ENCODE results near the gene ELAVL1. TPM values are rescaled to one million over a fixed set of nuclear protein-coding genes. Genes with fewer than 3 reads are reported as not detected.
A peak's percentile ranks its signal among the peaks of the same experiment; 100 is the strongest.

Gene ELAVL1
- total RNA-seq, 1 donor from 2014 or later: 107 TPM

DNA sequence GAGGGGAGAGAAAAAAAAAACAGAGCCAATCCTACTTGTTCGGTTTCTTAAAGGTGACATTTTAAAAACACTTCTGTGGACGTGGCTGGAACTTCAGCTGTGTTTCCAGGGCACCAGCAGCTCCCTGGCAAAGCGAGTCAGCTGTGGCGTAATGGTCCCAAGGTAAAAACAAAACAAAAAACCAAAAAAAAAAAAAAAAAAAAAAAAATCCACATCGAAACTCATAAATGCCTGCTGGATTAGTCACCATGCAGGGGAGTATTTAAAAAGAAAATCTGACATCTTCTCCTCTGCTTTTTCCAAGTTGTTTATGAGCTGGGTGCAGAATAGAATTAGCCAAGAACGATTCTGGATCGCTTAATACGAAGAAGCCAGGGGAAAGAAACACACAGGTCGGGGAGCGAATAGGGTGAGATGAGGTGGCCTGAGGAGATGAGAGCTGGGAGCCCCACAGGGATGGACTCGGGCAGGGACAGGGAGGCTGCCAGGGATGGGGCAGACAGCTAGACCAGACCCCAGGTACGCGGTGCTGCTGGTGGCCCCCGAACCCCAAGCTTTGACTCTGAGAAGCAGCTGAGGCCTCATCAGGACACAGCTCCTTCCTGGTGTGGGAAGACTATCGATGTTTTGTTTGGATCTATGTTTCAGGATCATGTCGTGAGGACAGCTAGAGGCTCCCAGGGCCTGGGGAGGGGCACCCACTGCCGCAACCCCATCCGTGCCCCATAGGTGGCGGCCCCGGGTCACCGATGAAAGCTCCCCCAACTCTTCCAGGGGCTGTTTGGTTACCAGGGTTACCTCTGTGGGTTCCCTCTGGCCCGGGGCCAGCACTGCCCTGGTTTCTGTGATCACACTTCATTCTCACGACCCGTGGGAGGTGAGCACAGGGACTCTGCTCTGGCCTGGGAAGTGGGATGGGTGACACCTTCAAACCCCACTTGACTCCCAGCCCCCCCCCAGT is 76.4 kb downstream of the ELAVL1 start:
- peak overlapping the region; percentile 76 for H3K9ac ChIP-seq (ENCODE audit: low read length)
- Mint-ChIP-seq H3K4me3 (ENCODE audit: unreplicated experiment) (peak overlapping the region; percentile 78), H3K27ac (ENCODE audit: unreplicated experiment) (peak overlapping the region; percentile 95), H3K4me1 (ENCODE audit: low read depth, unreplicated experiment) (peaks cover 16% of the 10 kb centered on the region), H3K36me3 (ENCODE audit: low read depth, unreplicated experiment) (peaks cover 7% of the 10 kb centered on the region), H3K27me3 (ENCODE audit: low read depth, unreplicated experiment) (no peaks in the 10 kb centered on the region), H3K9me3 (ENCODE audit: unreplicated experiment) (no peaks in the 10 kb centered on the region)
- no peaks in the 10 kb centered on the region for H3K9me3 ChIP-seq (ENCODE audit: insufficient read depth, low read depth, low read length)
- DNase-seq (ENCODE audit: low read depth) (peak; percentile 76), FAIRE-seq (no peak)
- no peaks in the 10 kb centered on the region for H3K27me3 ChIP-seq (ENCODE audit: insufficient read depth, low read length)
- peaks cover 4% of the 10 kb centered on the region for H3K36me3 ChIP-seq (ENCODE audit: insufficient read depth, low read length)
- TF ChIP-seq, protein P1, sequence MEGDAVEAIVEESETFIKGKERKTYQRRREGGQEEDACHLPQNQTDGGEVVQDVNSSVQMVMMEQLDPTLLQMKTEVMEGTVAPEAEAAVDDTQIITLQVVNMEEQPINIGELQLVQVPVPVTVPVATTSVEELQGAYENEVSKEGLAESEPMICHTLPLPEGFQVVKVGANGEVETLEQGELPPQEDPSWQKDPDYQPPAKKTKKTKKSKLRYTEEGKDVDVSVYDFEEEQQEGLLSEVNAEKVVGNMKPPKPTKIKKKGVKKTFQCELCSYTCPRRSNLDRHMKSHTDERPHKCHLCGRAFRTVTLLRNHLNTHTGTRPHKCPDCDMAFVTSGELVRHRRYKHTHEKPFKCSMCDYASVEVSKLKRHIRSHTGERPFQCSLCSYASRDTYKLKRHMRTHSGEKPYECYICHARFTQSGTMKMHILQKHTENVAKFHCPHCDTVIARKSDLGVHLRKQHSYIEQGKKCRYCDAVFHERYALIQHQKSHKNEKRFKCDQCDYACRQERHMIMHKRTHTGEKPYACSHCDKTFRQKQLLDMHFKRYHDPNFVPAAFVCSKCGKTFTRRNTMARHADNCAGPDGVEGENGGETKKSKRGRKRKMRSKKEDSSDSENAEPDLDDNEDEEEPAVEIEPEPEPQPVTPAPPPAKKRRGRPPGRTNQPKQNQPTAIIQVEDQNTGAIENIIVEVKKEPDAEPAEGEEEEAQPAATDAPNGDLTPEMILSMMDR (IDR thresholded peaks at IDR 0.05; ENCODE audit: insufficient read depth, low read depth, low read length): peak; percentile 34
- TF ChIP-seq EZH2 (IDR thresholded peaks at IDR 0.05; ENCODE audit: insufficient read depth, low read length): no peak
- peak overlapping the region; percentile 71 for H3K4me2 ChIP-seq (ENCODE audit: low read length)
- H2AFZ ChIP-seq (ENCODE audit: low read depth, low read length): no peak overlapping the region
- H4K20me1 ChIP-seq (ENCODE audit: insufficient read depth, low read length): peaks cover 13% of the 10 kb centered on the region
- H3K79me2 ChIP-seq (ENCODE audit: insufficient read depth, low read length): no peaks in the 10 kb centered on the region
- H3K27ac ChIP-seq (ENCODE audit: low read depth, low read length): peak overlapping the region; percentile 87
- H3K4me3 ChIP-seq (ENCODE audit: insufficient read depth, low read depth, low read length): peak overlapping the region; percentile 23
- peaks cover 32% of the 10 kb centered on the region for H3K4me1 ChIP-seq (ENCODE audit: insufficient read depth, low read length)

DNA sequence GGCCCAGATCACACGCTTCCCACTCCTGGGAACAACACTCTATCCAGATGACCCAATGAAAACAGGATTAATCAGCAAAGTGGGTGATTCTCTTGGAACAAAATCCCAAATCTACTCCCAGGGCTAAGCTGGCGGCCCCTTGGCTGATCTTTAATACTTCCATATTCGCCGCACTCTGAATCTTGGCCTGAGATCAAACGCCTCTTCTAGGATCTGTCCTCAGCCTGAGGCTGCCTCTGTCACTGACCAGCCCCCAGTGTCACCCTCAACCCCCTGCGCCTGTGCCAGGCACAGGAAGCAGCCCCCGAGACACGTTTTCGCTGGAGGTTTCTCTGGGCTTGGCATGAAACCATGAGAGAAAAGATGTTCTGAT is 77.1 kb downstream of the ELAVL1 start:
- no peaks in the 10 kb centered on the region for H3K9me3 ChIP-seq (ENCODE audit: insufficient read depth, low read depth, low read length)
- Mint-ChIP-seq H3K27ac (ENCODE audit: unreplicated experiment) (peak overlapping the region; percentile 95), H3K4me1 (ENCODE audit: low read depth, unreplicated experiment) (peaks cover 16% of the 10 kb centered on the region), H3K4me3 (ENCODE audit: unreplicated experiment) (peak overlapping the region; percentile 78), H3K36me3 (ENCODE audit: low read depth, unreplicated experiment) (peaks cover 7% of the 10 kb centered on the region), H3K27me3 (ENCODE audit: low read depth, unreplicated experiment) (no peaks in the 10 kb centered on the region), H3K9me3 (ENCODE audit: unreplicated experiment) (no peaks in the 10 kb centered on the region)
- H3K27ac ChIP-seq (ENCODE audit: low read depth, low read length): peak overlapping the region; percentile 87
- H3K4me3 ChIP-seq (ENCODE audit: insufficient read depth, low read depth, low read length): peak overlapping the region; percentile 23
- peak overlapping the region; percentile 76 for H3K9ac ChIP-seq (ENCODE audit: low read length)
- TF ChIP-seq EZH2 (IDR thresholded peaks at IDR 0.05; ENCODE audit: insufficient read depth, low read length): no peak
- TF ChIP-seq, protein P1 (IDR thresholded peaks at IDR 0.05; ENCODE audit: insufficient read depth, low read depth, low read length): no peak
- peaks cover 32% of the 10 kb centered on the region for H3K4me1 ChIP-seq (ENCODE audit: insufficient read depth, low read length)
- no peaks in the 10 kb centered on the region for H3K27me3 ChIP-seq (ENCODE audit: insufficient read depth, low read length)
- H3K79me2 ChIP-seq (ENCODE audit: insufficient read depth, low read length): no peaks in the 10 kb centered on the region
- FAIRE-seq (no peak), DNase-seq (ENCODE audit: low read depth) (no peak)
- peaks cover 2% of the 10 kb centered on the region for H3K36me3 ChIP-seq (ENCODE audit: insufficient read depth, low read length)
- H4K20me1 ChIP-seq (ENCODE audit: insufficient read depth, low read length): peaks cover 13% of the 10 kb centered on the region
- no peak overlapping the region for H2AFZ ChIP-seq (ENCODE audit: low read depth, low read length)
- H3K4me2 ChIP-seq (ENCODE audit: low read length): peak overlapping the region; percentile 71
